Mesenchymal stem cell (in vitro differentiated cells and primary cell): ENCODE data around the gene OSBPL1A.

Experiments used
- DNase-seq: peaks from one replicate; pipeline ENCODE4 v3.0.0-alpha.2; 2013
- H2AFZ ChIP-seq: one replicate; pipeline ENCODE4 v1.6.1; 2013; ENCODE audit warnings: low read depth, mild to moderate bottlenecking, control low read depth, inconsistent platforms, low read length, moderate library complexity
- H2AK5ac ChIP-seq: 2 replicates; pipeline ENCODE4 v1.6.1; 2013; ENCODE audit warnings: low read length, moderate library complexity, mild to moderate bottlenecking, inconsistent platforms; ENCODE audit not compliant: severe bottlenecking
- H2BK120ac ChIP-seq: one replicate; pipeline ENCODE4 v1.6.1; 2013; ENCODE audit warnings: low read depth, mild to moderate bottlenecking, inconsistent platforms, low read length, moderate library complexity
- H2BK12ac ChIP-seq, 2 experiments: one replicate each; pipeline ENCODE4 v1.6.1; 2013; ENCODE audit warnings: inconsistent platforms in 2 of 2, low read length in 2 of 2, mild to moderate bottlenecking in 2 of 2, moderate library complexity in 2 of 2, control low read depth in 1 of 2
- H2BK15ac ChIP-seq: one replicate; pipeline ENCODE4 v1.6.1; 2013; ENCODE audit warnings: mild to moderate bottlenecking, low read depth, inconsistent platforms; ENCODE audit not compliant: poor library complexity, severe bottlenecking
- H2BK5ac ChIP-seq: 2 replicates; pipeline ENCODE4 v1.6.1; 2013; ENCODE audit warnings: low read depth, mild to moderate bottlenecking, low read length, control low read depth, inconsistent platforms; ENCODE audit not compliant: poor library complexity, severe bottlenecking
- H3K14ac ChIP-seq, 2 experiments: one replicate each; pipeline ENCODE4 v1.6.1; 2013; ENCODE audit warnings: inconsistent platforms in 2 of 2, low read length in 2 of 2, control low read depth in 1 of 2, mild to moderate bottlenecking in 1 of 2, moderate library complexity in 1 of 2
- H3K18ac ChIP-seq, 2 experiments: one replicate each; pipeline ENCODE4 v1.6.1; 2013; ENCODE audit warnings: inconsistent platforms in 2 of 2, low read length in 2 of 2, control low read depth in 1 of 2, low read depth in 1 of 2, mild to moderate bottlenecking in 1 of 2
- H3K23ac ChIP-seq, 2 experiments: one replicate each; pipeline ENCODE4 v1.6.1; 2013; ENCODE audit warnings: inconsistent platforms in 2 of 2, low read length in 2 of 2, mild to moderate bottlenecking in 2 of 2, moderate library complexity in 2 of 2, control low read depth in 1 of 2
- H3K27ac ChIP-seq: 2 replicates; pipeline ENCODE4 v1.5.1; 2013; ENCODE audit warnings: mild to moderate bottlenecking, moderate library complexity, low read length, control low read depth, inconsistent platforms; ENCODE audit not compliant: poor library complexity, severe bottlenecking
- H3K27me3 ChIP-seq, 2 experiments: 2 replicates each; pipeline versions ENCODE4 v1.6.1 to v1.7.0; 2013; ENCODE audit warnings: low read length in 2 of 2, mild to moderate bottlenecking in 2 of 2, moderate library complexity in 2 of 2, control low read depth in 1 of 2, inconsistent platforms in 1 of 2; ENCODE audit not compliant: control insufficient read depth in 1 of 2, insufficient read depth in 1 of 2
- H3K36me3 ChIP-seq, 2 experiments: 2 replicates each; pipeline versions ENCODE4 v1.6.1 to v1.7.0; 2013; ENCODE audit warnings: low read length in 2 of 2, control low read depth in 1 of 2, inconsistent platforms in 1 of 2, low read depth in 1 of 2, mild to moderate bottlenecking in 1 of 2; ENCODE audit not compliant: insufficient read depth in 2 of 2, control insufficient read depth in 1 of 2
- H3K4ac ChIP-seq, 2 experiments: one replicate each; pipeline ENCODE4 v1.6.1; 2013; ENCODE audit warnings: inconsistent platforms in 2 of 2, low read length in 2 of 2, mild to moderate bottlenecking in 2 of 2, moderate library complexity in 2 of 2, control low read depth in 1 of 2, low read depth in 1 of 2
- H3K4me1 ChIP-seq: 2 replicates; pipeline ENCODE4 v1.6.1; 2013; ENCODE audit warnings: low read depth, low read length, control low read depth; ENCODE audit not compliant: control insufficient read depth, insufficient read depth
- H3K4me2 ChIP-seq: 2 replicates; pipeline ENCODE4 v1.6.1; 2013; ENCODE audit warnings: low read length, mild to moderate bottlenecking, inconsistent platforms; ENCODE audit not compliant: poor library complexity, severe bottlenecking
- H3K4me3 ChIP-seq, 2 experiments: 2 replicates each; pipeline versions ENCODE4 v1.5.1 to v1.7.0; 2013; ENCODE audit warnings: low read length in 2 of 2, mild to moderate bottlenecking in 2 of 2, control low read depth in 1 of 2, low read depth in 1 of 2; ENCODE audit not compliant: insufficient read depth in 1 of 2
- H3K79me1 ChIP-seq: replicated peaks from 2 replicates; pipeline ENCODE4 v1.6.1; 2013; ENCODE audit warnings: mild to moderate bottlenecking, control low read depth, low read length, inconsistent platforms; ENCODE audit not compliant: poor library complexity, severe bottlenecking
- H3K9ac ChIP-seq: 2 replicates; pipeline ENCODE4 v1.7.0; 2013; ENCODE audit warnings: mild to moderate bottlenecking, low read length, moderate library complexity
- H3K9me3 ChIP-seq: 2 replicates; pipeline ENCODE4 v1.7.0; 2013; ENCODE audit warnings: mild to moderate bottlenecking, low read length; ENCODE audit not compliant: control insufficient read depth
- H4K8ac ChIP-seq: one replicate; pipeline ENCODE4 v1.6.1; 2013; ENCODE audit warnings: inconsistent platforms, mild to moderate bottlenecking, low read length, moderate library complexity
- H4K91ac ChIP-seq: one replicate; pipeline ENCODE4 v1.6.1; 2013; ENCODE audit warnings: mild to moderate bottlenecking, low read length, inconsistent platforms
- WGBS: methylation state at CpG from one replicate; pipeline ENCODE4 v1.1.7; 2013; ENCODE audit warnings: mixed read lengths; 5-methylcytosine and 5-hydroxymethylcytosine counted together

The OSBPL1A gene

GRCh38 chr18:24321071-24321470 lies 76.6 kb downstream of the OSBPL1A start:
- Histone ChIP-seq H3K27me3 (no peaks in the 10 kb centered on the region), H3K4me3 (no peak overlapping the region), H2BK120ac (no peak overlapping the region), H2AK5ac (no peak overlapping the region), H3K36me3 (peaks cover 0 to 21% of the 10 kb centered on the region in 2 experiments), H3K14ac (no peak overlapping the region), H3K9me3 (no peaks in the 10 kb centered on the region), H3K4ac (no peak overlapping the region), H3K4me1 (no peaks in the 10 kb centered on the region), H3K4me2 (no peak overlapping the region), H2BK5ac (no peak overlapping the region), H2BK12ac (no peak overlapping the region), H4K91ac (no peak overlapping the region), H3K79me1 (no peaks in the 10 kb centered on the region), H4K8ac (no peak overlapping the region), H2AFZ (no peak overlapping the region), H2BK15ac (no peak overlapping the region), H3K23ac (no peak overlapping the region), H3K9ac (no peak overlapping the region), H3K18ac (no peak overlapping the region), H3K27ac (no peak overlapping the region)
- no peak for DNase-seq
- no CpG with 5 or more reads among the region's 1 CpG for WGBS

GRCh38 chr18:24319757-24320156 lies 77.9 kb downstream of the OSBPL1A start:
- Histone ChIP-seq H2AK5ac (no peak overlapping the region), H2BK5ac (no peak overlapping the region), H3K9me3 (no peaks in the 10 kb centered on the region), H2BK12ac (no peak overlapping the region), H2BK120ac (no peak overlapping the region), H3K4ac (no peak overlapping the region), H2BK15ac (no peak overlapping the region), H3K9ac (no peak overlapping the region), H3K14ac (no peak overlapping the region), H3K4me1 (no peaks in the 10 kb centered on the region), H3K27ac (no peak overlapping the region), H3K27me3 (no peaks in the 10 kb centered on the region), H3K36me3 (peaks cover 0 to 16% of the 10 kb centered on the region in 2 experiments), H3K4me3 (no peak overlapping the region), H4K8ac (no peak overlapping the region), H3K79me1 (no peaks in the 10 kb centered on the region), H3K4me2 (no peak overlapping the region), H3K23ac (no peak overlapping the region), H2AFZ (no peak overlapping the region), H4K91ac (no peak overlapping the region), H3K18ac (no peak overlapping the region)
- WGBS, result 98% methylated on average over 4 of the region's 5 CpGs
- no peak for DNase-seq

DNA sequence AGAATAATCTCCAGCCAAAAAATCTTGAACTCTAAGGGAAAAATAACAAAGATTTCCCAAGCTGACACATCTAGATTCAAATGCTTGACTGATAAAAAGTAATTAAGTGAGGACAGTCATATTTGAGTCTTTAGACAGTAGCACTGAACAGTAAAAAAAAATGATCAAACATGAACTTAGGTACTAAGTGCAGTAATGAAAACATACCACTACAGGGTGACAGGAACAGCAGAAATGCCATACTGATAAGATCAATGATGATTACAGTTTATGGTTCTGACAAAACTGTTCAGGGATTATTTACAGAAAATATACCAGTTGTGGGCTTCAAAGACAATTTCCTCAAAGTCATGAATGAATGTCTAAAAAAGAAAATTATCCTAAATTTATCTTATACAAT lies 80.3 kb downstream of the OSBPL1A start:
- no peaks in the 10 kb centered on the region for H3K27me3 ChIP-seq
- H3K4ac ChIP-seq, result no peak overlapping the region
- no peaks in the 10 kb centered on the region for H3K4me1 ChIP-seq
- H3K9me3 ChIP-seq, result no peaks in the 10 kb centered on the region
- H3K4me3 ChIP-seq, result no peak overlapping the region
- DNase-seq, result no peak
- no peak overlapping the region for H4K8ac ChIP-seq
- H3K36me3 ChIP-seq, result peaks cover 0 to 33% of the 10 kb centered on the region in 2 experiments
- H2BK120ac ChIP-seq, result no peak overlapping the region
- no peak overlapping the region for H2AFZ ChIP-seq
- H3K27ac ChIP-seq, result no peak overlapping the region
- no peak overlapping the region for H4K91ac ChIP-seq
- H3K23ac ChIP-seq, result no peak overlapping the region
- no peaks in the 10 kb centered on the region for H3K79me1 ChIP-seq
- no peak overlapping the region for H2AK5ac ChIP-seq
- no peak overlapping the region for H2BK15ac ChIP-seq
- H3K9ac ChIP-seq, result no peak overlapping the region
- no peak overlapping the region for H2BK12ac ChIP-seq
- H3K14ac ChIP-seq, result no peak overlapping the region
- H3K4me2 ChIP-seq, result no peak overlapping the region
- H3K18ac ChIP-seq, result no peak overlapping the region
- H2BK5ac ChIP-seq, result no peak overlapping the region

- Histone ChIP-seq H2BK5ac (no peak overlapping the region), H3K9ac (no peak overlapping the region), H3K36me3 (peaks cover 0 to 52% of the 10 kb centered on the region in 2 experiments), H2BK120ac (no peak overlapping the region), H3K27ac (no peak overlapping the region), H3K4ac (no peak overlapping the region), H3K18ac (no peak overlapping the region), H3K4me3 (no peak overlapping the region), H2BK12ac (no peak overlapping the region), H2AK5ac (no peak overlapping the region), H4K8ac (no peak overlapping the region), H2BK15ac (no peak overlapping the region), H3K4me2 (no peak overlapping the region), H3K14ac (no peak overlapping the region), H2AFZ (no peak overlapping the region), H3K4me1 (no peaks in the 10 kb centered on the region), H4K91ac (no peak overlapping the region), H3K9me3 (no peaks in the 10 kb centered on the region), H3K23ac (no peak overlapping the region), H3K27me3 (no peaks in the 10 kb centered on the region), H3K79me1 (no peaks in the 10 kb centered on the region)
- DNase-seq, result peak; percentile 67
- 63% methylated on average over 1 of the region's 1 CpG for WGBS
Observed at GRCh38 chr18:24315170-24315569, 82.5 kb downstream of the OSBPL1A start.
